Mesangial cell (primary cell): Measurements from ENCODE around the gene F10. TPM values are rescaled to one million over a fixed set of nuclear protein-coding genes. Genes with fewer than 3 reads are reported as not detected.

Source experiments
- total RNA-seq: library from RNA; depleted of rRNA; stranded (reverse); fragments of >200 nt; gene quantifications from 2 replicates; pipeline ENCODE4 v1.2.3, GENCODE V29; 2015

The F10 gene
- 4.2 and 6.0 TPM in 2 replicates for total RNA-seq

GRCh38 chr13:113122550-113123225 lies at the start of gene F10:
Gene F10 (plus strand): TSS chr13:113122799. CDS start chr13:113122856, 57 bp downstream.

GRCh38 chr13:113105032-113105920 lies 17.3 kb upstream of the F10 start, which contains the start of gene F7:
Gene F7 (plus strand): TSS chr13:113105791. CDS start chr13:113105842, 51 bp downstream.

GRCh38 chr13:113157929-113158747 lies 35.5 kb downstream of the F10 start, which contains the start of gene PROZ:
Gene PROZ (plus strand): TSS chr13:113158648. CDS start chr13:113158661, 13 bp downstream.

Other genes with a start within 250 kb of the F10 start
- 2.0 and 24.0 TPM in 2 replicates for gene MCF2L, start 153.6 kb upstream of the F10 start, total RNA-seq
- under 0.01 TPM in 1 of 2 replicates, not detected in the other for gene F7, start 17.0 kb upstream of the F10 start, total RNA-seq
- gene PROZ, start 35.8 kb downstream of the F10 start, total RNA-seq = not detected in 2 replicates
- gene PCID2, start 85.9 kb downstream of the F10 start, total RNA-seq = 31.1 and 42.7 TPM in 2 replicates
- 141 and 152 TPM in 2 replicates for gene CUL4A, start 86.8 kb downstream of the F10 start, total RNA-seq
- gene LAMP1, start 174.4 kb downstream of the F10 start, total RNA-seq = 157 and 257 TPM in 2 replicates
- 1.1 and 3.8 TPM in 2 replicates for gene GRTP1, start 241.3 kb downstream of the F10 start, total RNA-seq